ENCODE measurements around the gene XPNPEP2. TPM values are rescaled to one million over a fixed set of nuclear protein-coding genes. Genes with fewer than 3 reads are reported as not detected.

Gene XPNPEP2
- total RNA-seq, 1 donor from 2014 or later: 0.27 TPM

DNA sequence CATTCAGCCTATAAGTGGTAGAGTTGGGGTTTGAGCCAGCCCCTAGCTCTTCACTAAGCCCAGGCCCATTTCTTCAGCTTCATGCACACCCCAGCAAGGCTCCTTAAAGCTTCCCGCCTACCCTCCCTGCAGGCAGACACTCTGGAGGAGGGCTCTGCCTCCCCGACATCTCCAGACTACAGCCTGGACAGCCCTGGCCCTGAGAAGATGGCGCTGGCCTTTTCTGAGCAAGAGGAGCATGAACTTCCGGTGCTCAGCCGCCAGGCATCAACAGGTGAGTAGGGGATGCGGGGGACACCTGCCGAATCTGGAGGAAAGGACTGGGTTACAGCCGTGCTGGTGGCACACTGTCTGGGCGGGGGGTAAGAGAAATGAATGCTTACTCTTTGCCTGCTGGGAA, 52.0 kb downstream of the XPNPEP2 start:
- no peak overlapping the region for H3K27ac Mint-ChIP-seq (ENCODE audit: unreplicated experiment)
- no peak overlapping the region for H3K4me3 Mint-ChIP-seq (ENCODE audit: unreplicated experiment)
- no peaks in the 10 kb centered on the region for H3K4me1 Mint-ChIP-seq (ENCODE audit: unreplicated experiment)
- no peaks in the 10 kb centered on the region for H3K27me3 Mint-ChIP-seq (ENCODE audit: unreplicated experiment)
- no peaks in the 10 kb centered on the region for H3K9me3 Mint-ChIP-seq (ENCODE audit: unreplicated experiment)
- DNase-seq (ENCODE audit: extremely low spot score, unreplicated experiment): no peak
- H3K36me3 Mint-ChIP-seq (ENCODE audit: unreplicated experiment): no peaks in the 10 kb centered on the region
- TF ChIP-seq, protein P1, sequence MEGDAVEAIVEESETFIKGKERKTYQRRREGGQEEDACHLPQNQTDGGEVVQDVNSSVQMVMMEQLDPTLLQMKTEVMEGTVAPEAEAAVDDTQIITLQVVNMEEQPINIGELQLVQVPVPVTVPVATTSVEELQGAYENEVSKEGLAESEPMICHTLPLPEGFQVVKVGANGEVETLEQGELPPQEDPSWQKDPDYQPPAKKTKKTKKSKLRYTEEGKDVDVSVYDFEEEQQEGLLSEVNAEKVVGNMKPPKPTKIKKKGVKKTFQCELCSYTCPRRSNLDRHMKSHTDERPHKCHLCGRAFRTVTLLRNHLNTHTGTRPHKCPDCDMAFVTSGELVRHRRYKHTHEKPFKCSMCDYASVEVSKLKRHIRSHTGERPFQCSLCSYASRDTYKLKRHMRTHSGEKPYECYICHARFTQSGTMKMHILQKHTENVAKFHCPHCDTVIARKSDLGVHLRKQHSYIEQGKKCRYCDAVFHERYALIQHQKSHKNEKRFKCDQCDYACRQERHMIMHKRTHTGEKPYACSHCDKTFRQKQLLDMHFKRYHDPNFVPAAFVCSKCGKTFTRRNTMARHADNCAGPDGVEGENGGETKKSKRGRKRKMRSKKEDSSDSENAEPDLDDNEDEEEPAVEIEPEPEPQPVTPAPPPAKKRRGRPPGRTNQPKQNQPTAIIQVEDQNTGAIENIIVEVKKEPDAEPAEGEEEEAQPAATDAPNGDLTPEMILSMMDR (IDR thresholded peaks at IDR 0.05): no peak

DNA sequence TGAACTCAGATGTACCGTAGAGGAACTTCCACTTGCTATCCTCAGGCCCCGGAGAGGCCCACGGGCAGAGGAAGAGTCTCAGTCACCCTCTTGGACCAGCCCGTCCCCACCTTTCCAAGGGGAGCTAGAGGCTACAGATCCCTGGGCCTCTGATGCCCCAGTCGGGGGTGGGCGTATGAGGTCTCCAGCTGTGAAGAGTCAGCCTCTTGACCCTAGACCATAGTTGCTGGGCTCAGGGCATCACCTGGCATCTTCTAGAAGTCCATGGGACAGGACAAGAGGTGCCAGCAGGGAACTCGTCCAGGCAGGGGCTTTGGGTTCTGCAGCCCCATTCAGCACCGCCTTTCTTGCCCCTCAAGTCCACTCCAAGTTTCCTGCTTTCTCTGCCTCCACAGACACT, 52.6 kb downstream of the XPNPEP2 start:
- no peak overlapping the region for H3K27ac Mint-ChIP-seq (ENCODE audit: unreplicated experiment)
- no peak for DNase-seq (ENCODE audit: extremely low spot score, unreplicated experiment)
- TF ChIP-seq, protein P1 (IDR thresholded peaks at IDR 0.05): no peak
- no peaks in the 10 kb centered on the region for H3K9me3 Mint-ChIP-seq (ENCODE audit: unreplicated experiment)
- H3K27me3 Mint-ChIP-seq (ENCODE audit: unreplicated experiment): no peaks in the 10 kb centered on the region
- H3K4me3 Mint-ChIP-seq (ENCODE audit: unreplicated experiment): no peak overlapping the region
- no peaks in the 10 kb centered on the region for H3K36me3 Mint-ChIP-seq (ENCODE audit: unreplicated experiment)
- H3K4me1 Mint-ChIP-seq (ENCODE audit: unreplicated experiment): no peaks in the 10 kb centered on the region

DNA sequence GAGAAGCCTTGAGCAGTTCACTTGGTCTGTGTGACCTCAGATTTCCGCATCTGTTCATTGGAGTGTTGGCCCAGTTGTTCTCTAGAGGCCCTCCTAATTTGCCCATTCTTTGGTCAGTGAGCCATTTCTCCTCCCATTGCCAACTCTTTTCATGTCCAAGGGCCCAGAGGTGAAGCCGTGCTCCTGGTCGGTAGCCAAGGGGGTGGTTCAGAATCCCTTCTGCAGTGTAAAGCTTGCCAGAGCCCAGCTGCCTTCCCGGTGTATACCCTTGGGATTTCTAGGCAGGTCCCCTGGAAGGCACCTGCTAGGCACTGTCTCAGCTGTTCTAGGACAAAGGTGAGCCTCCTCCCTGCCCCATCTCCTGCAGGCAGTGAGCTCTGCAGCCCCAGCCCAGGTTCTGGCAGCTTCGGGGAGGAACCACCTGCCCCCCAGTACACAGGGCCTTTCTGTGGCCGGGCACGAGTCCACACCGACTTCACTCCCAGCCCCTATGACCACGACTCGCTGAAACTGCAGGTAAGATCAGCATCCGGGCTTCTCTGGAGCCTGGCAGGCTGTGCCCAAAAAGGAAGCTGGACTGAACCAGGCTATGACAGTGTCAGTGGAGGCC, 53.3 kb downstream of the XPNPEP2 start:
- no peaks in the 10 kb centered on the region for H3K9me3 Mint-ChIP-seq (ENCODE audit: unreplicated experiment)

DNA sequence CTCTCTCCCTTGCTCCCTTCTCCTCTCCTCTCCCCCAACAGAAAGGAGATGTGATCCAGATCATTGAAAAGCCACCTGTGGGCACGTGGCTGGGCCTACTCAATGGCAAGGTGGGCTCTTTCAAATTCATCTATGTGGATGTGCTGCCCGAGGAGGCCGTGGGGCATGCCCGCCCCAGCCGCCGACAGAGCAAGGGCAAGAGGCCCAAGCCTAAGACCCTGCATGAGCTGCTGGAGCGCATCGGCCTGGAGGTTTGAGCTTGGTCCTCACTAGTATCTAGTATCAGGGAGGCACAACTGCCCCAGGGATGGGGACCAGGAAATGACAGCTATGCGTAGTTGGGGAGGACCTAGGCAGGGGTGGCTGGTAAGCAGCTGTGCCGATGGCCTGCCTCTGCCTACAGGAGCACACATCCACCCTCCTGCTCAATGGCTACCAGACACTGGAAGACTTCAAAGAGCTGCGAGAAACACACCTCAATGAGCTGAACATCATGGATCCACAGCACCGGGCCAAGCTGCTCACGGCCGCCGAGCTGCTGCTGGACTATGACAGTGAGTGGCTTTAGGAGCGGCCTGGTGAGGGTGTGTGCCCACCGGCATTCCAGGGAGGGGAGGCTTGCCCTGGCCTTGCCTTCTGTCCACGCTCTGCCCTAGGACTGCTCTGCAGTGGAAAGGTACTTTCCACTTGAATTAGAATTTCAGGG, 54.0 kb downstream of the XPNPEP2 start:
- Mint-ChIP-seq H3K27ac (ENCODE audit: unreplicated experiment) (no peak overlapping the region), H3K4me3 (ENCODE audit: unreplicated experiment) (no peak overlapping the region), H3K27me3 (ENCODE audit: unreplicated experiment) (no peaks in the 10 kb centered on the region), H3K36me3 (ENCODE audit: unreplicated experiment) (no peaks in the 10 kb centered on the region), H3K9me3 (ENCODE audit: unreplicated experiment) (no peaks in the 10 kb centered on the region), H3K4me1 (ENCODE audit: unreplicated experiment) (no peaks in the 10 kb centered on the region)
- TF ChIP-seq, protein P1 (IDR thresholded peaks at IDR 0.05): no peak
- DNase-seq (ENCODE audit: extremely low spot score, unreplicated experiment): no peak

More for the DNA sequence above, 53.3 kb downstream of the XPNPEP2 start:
- DNase-seq (ENCODE audit: extremely low spot score, unreplicated experiment): no peak
- TF ChIP-seq, protein P1 (IDR thresholded peaks at IDR 0.05): no peak
- Mint-ChIP-seq H3K36me3 (ENCODE audit: unreplicated experiment) (no peaks in the 10 kb centered on the region), H3K4me1 (ENCODE audit: unreplicated experiment) (no peaks in the 10 kb centered on the region), H3K27ac (ENCODE audit: unreplicated experiment) (no peak overlapping the region), H3K4me3 (ENCODE audit: unreplicated experiment) (no peak overlapping the region), H3K27me3 (ENCODE audit: unreplicated experiment) (no peaks in the 10 kb centered on the region)

DNA sequence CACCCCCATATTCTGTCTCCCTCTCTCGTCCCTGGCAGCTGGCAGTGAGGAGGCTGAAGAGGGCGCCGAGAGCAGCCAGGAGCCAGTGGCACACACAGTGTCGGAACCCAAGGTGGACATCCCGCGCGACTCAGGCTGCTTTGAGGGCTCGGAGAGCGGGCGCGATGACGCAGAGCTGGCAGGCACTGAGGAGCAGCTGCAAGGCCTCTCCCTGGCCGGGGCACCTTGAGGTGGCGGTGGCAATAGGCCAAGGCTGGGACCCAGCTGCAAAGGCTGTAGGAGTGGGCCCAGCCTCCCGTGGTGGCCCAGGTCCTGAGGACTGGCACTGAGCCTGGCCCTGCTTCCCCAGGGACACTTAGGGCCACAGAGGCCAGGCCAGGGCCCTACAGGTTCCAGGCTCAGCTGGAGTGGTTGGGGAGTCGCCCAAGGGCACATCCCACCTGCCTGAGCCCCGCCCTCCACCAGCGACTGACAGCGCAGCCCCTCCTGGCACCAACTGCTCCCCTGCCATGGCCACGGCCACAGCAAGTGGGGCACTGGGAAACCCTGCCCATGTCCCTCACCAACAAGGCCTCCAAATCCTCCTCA, 54.9 kb downstream of the XPNPEP2 start:
- no peak overlapping the region for H3K4me3 Mint-ChIP-seq (ENCODE audit: unreplicated experiment)
- no peak overlapping the region for H3K27ac Mint-ChIP-seq (ENCODE audit: unreplicated experiment)
- no peaks in the 10 kb centered on the region for H3K36me3 Mint-ChIP-seq (ENCODE audit: unreplicated experiment)
- TF ChIP-seq, protein P1 (IDR thresholded peaks at IDR 0.05): no peak
- no peaks in the 10 kb centered on the region for H3K4me1 Mint-ChIP-seq (ENCODE audit: unreplicated experiment)
- no peaks in the 10 kb centered on the region for H3K9me3 Mint-ChIP-seq (ENCODE audit: unreplicated experiment)
- no peak for DNase-seq (ENCODE audit: extremely low spot score, unreplicated experiment)
- H3K27me3 Mint-ChIP-seq (ENCODE audit: unreplicated experiment): no peaks in the 10 kb centered on the region

Data from osteocyte (in vitro differentiated cells).